ENCODE measurements around the gene NRK.

- TF ChIP-seq, protein P1, sequence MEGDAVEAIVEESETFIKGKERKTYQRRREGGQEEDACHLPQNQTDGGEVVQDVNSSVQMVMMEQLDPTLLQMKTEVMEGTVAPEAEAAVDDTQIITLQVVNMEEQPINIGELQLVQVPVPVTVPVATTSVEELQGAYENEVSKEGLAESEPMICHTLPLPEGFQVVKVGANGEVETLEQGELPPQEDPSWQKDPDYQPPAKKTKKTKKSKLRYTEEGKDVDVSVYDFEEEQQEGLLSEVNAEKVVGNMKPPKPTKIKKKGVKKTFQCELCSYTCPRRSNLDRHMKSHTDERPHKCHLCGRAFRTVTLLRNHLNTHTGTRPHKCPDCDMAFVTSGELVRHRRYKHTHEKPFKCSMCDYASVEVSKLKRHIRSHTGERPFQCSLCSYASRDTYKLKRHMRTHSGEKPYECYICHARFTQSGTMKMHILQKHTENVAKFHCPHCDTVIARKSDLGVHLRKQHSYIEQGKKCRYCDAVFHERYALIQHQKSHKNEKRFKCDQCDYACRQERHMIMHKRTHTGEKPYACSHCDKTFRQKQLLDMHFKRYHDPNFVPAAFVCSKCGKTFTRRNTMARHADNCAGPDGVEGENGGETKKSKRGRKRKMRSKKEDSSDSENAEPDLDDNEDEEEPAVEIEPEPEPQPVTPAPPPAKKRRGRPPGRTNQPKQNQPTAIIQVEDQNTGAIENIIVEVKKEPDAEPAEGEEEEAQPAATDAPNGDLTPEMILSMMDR (conservative IDR thresholded peaks at IDR 0.05), result no peak
- TF ChIP-seq ZFX (IDR thresholded peaks at IDR 0.05), result no peak
These were observed 151.0 kb downstream of the NRK start for GRCh38 chrX:105973387-105973739.

All from C4-2B (cell line).